Esophagus (tissue), 2 donors: ENCODE results near the gene PIK3R5. TPM values are rescaled to one million over a fixed set of nuclear protein-coding genes. Genes with fewer than 3 reads are reported as not detected.
"Not testable (repeated sequence)": the region's sequence is repeated elsewhere in the genome, so short reads cannot be mapped to it uniquely, and the experiment has no call there.

Experiments
- H3K27ac ChIP-seq, 2 donors: one replicate each; pipeline ENCODE4 v1.5.1; 2013; ENCODE audit warnings: low read depth in 2 of 2, mild to moderate bottlenecking in 2 of 2, inconsistent platforms in 1 of 2, low read length in 1 of 2, moderate library complexity in 1 of 2
- H3K27me3 ChIP-seq, 2 donors: one replicate each; pipeline ENCODE4 v1.6.1; 2013; ENCODE audit warnings: low read length in 2 of 2, control low read depth in 1 of 2, mild to moderate bottlenecking in 1 of 2; ENCODE audit not compliant: insufficient read depth in 2 of 2, control insufficient read depth in 1 of 2
- H3K36me3 ChIP-seq, 2 donors: one replicate each; pipeline ENCODE4 v1.6.1; 2013; ENCODE audit warnings: low read length in 1 of 2; ENCODE audit not compliant: control insufficient read depth in 2 of 2, insufficient read depth in 2 of 2
- H3K4me1 ChIP-seq, 2 donors: one replicate each; pipeline ENCODE4 v1.6.1; 2013; ENCODE audit warnings: low read length in 1 of 2; ENCODE audit not compliant: control insufficient read depth in 2 of 2, insufficient read depth in 2 of 2
- H3K4me3 ChIP-seq, 2 donors: one replicate each; pipeline ENCODE4 v1.5.1; 2013; ENCODE audit warnings: low read length in 2 of 2, mild to moderate bottlenecking in 2 of 2, low read depth in 1 of 2, moderate library complexity in 1 of 2
- H3K9me3 ChIP-seq, 2 donors: one replicate each; pipeline ENCODE4 v1.6.1; 2013; ENCODE audit warnings: mild to moderate bottlenecking in 2 of 2, low read depth in 1 of 2, low read length in 1 of 2, moderate library complexity in 1 of 2; ENCODE audit not compliant: control insufficient read depth in 2 of 2, insufficient read depth in 1 of 2
- WGBS, 2 donors: extraction: QIAGEN DNeasy Blood & Tissue Kit; methylation state at CpG; one replicate each; pipeline ENCODE4 v1.1.7; 2013; 5-methylcytosine and 5-hydroxymethylcytosine counted together
- polyA plus RNA-seq, 2 donors: library from polyadenylated mRNA; stranded (reverse); fragments of 200-250 nt; gene quantifications; one replicate each; pipeline ENCODE4 v1.2.3, GENCODE V29; 2013
- donor health status: healthy with polysubstance abuse.
- donor health status: Bipolar disorder and iron deficiency.

The PIK3R5 gene
- polyA plus RNA-seq, 2 donors: 1.1 to 1.3 TPM

DNA sequence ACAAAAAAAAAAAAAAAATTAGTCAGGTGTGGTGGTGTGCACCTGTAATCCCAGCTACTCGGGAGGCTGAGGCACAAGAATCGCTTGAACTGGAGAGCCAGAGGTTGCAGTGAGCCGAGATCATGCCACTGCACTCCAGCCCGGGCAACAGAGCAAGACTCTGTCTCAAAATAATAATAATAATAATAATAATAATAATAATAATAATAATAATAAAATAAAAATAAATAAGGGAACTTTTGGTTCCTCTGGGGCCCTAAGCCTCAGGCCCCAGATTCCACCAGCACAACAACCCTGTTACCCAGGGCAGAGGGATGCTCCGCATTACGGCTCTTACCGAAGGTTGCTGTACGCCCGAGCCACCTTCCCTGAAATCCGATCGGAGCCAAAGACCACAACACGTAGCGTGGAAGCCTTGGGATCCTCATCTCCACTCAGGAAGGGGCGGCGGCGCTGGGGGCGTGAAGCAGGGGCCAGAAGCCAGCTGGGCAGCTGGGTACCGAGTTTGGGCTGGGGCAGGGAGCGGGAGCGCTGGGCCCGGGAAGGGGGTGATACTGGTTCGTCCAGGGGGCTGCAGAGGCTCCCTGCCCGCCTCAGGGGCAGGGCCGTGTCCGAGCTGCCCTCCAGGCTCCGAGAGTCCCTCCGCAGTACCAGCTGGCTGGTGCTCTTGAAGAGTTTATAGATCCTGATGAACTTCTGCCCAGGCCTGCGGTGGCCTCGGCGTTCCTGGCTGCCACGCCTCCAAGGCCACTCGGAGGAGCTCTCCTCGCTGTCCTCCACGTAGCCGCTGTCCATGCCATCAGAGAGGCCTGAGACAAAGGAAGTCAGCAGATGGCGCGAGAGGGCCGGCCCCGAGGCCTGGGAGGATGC, 77.4 kb downstream of the PIK3R5 start:
- Histone ChIP-seq H3K4me1 (no peaks in the 10 kb centered on the region), H3K36me3 (no peaks in the 10 kb centered on the region), H3K27me3 (no peaks in the 10 kb centered on the region), H3K9me3 (no peaks in the 10 kb centered on the region), H3K4me3 (no peak overlapping the region), H3K27ac (no peak overlapping the region)
- WGBS, 2 donors: 74 to 76% methylated on average over 39 of the region's 39 CpGs

DNA sequence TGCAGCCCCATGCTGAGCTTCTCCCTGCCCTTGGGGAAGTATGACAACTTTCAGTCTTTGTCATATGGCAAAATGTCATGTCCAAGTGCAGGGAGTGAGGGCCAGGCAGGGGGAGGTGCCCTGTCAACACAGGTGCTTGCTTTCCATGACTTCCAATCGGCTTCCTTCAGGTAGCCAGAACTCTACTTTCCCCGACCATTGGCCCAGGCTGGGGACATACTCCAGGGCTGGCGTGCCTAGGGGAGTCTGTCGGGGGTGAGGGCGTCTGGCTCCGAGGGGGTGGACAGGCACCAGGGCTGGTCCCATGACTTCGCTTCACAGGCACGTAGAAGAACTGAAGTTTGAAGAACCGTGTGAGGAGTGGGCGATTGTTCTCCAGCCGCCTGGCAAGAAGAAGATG, 78.2 kb downstream of the PIK3R5 start:
- Histone ChIP-seq H3K4me3 (no peak overlapping the region), H3K27me3 (no peaks in the 10 kb centered on the region), H3K27ac (no peak overlapping the region), H3K4me1 (no peaks in the 10 kb centered on the region), H3K9me3 (no peaks in the 10 kb centered on the region), H3K36me3 (no peaks in the 10 kb centered on the region)
- 95 to 96% methylated on average over 11 of the region's 11 CpGs for whole genome bisulfite sequencing, 2 donors

DNA sequence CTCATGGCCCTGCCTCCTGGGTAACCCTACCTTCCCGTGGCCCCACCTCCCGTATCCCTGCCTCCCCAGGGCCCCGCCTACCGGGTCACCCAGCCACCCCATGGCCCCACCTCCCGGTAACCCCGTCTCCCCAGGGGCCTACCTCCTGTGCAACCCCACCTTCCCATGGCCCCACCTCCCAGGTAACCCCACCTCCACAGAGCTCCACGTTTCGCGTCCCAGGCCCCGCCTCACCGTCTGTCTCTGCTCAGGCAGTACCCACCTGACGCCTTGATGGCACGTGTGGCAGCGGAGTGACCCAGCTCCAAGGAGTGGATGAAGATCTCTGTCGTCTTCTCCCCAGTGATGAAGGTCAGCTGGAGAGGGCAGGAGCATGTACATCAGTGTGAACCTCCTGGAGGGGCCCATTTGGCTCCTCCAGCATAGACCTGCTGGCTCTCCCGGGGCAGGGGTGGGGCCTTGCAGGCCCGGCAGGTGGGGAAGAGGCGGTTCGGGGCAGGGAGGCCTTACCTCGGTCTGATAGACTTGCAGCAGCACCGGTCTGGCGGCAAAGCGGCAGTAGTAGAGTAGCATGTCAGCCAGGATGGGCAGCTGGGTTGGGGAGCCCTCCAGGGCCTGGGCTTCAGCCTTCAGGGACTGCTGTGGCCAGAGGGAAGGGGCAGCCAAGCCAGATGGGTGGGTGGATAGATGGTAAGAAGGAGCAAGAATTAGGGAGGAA, 79.4 kb downstream of the PIK3R5 start:
- H3K4me3 ChIP-seq: no peak overlapping the region
- no peaks in the 10 kb centered on the region for H3K36me3 ChIP-seq
- WGBS, 2 donors: 88 to 90% methylated on average over 23 of the region's 23 CpGs
- no peaks in the 10 kb centered on the region for H3K4me1 ChIP-seq
- H3K9me3 ChIP-seq: no peaks in the 10 kb centered on the region
- H3K27me3 ChIP-seq: no peaks in the 10 kb centered on the region
- H3K27ac ChIP-seq: no peak overlapping the region

GRCh38 chr17:8885163-8885966, 80.1 kb downstream of the PIK3R5 start:
- not testable (repeated sequence) for H3K27me3 ChIP-seq, H3K27ac ChIP-seq, H3K9me3 ChIP-seq, H3K4me3 ChIP-seq, H3K36me3 ChIP-seq, H3K4me1 ChIP-seq
- WGBS, 2 donors: 83 to 91% methylated on average over 20 to 30 of the region's 30 CpGs

- WGBS, 2 donors: 90 to 94% methylated on average over 16 of the region's 16 CpGs
- H3K27me3 ChIP-seq: no peaks in the 10 kb centered on the region
- H3K9me3 ChIP-seq: no peaks in the 10 kb centered on the region
- no peak overlapping the region for H3K4me3 ChIP-seq
- H3K36me3 ChIP-seq: peaks cover 0 to 5% of the 10 kb centered on the region in 2 donors
- H3K4me1 ChIP-seq: no peaks in the 10 kb centered on the region
- H3K27ac ChIP-seq: no peak overlapping the region
Observed at GRCh38 chr17:8884336-8884990, 81.0 kb downstream of the PIK3R5 start.

DNA sequence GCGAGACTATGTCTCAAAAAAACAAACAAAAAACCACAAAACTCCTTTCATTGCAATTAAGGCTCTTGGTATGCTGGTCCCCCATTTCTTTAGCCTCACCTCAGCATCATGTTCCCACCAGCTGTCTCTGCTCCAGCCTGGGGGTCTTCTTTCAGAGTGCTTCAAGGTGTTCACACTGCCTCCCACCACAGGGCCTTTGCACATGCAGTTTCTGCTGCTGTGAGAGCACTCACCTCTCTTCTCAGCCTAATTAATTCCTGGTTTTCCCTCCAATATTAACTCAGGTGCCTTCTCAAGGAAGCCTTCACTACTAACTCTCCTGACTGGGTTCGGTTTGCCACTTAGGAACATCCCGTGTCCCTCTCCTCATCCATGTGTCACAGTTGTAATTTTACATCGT, 82.2 kb downstream of the PIK3R5 start:
- Histone ChIP-seq H3K9me3 (no peaks in the 10 kb centered on the region), H3K27me3 (no peaks in the 10 kb centered on the region), H3K36me3 (peaks cover 0 to 5% of the 10 kb centered on the region in 2 donors), H3K4me1 (no peaks in the 10 kb centered on the region), H3K4me3 (no peak overlapping the region), H3K27ac (no peak overlapping the region)
- 85 to 93% methylated on average over 4 of the region's 4 CpGs for WGBS, 2 donors

GRCh38 chr17:8881606-8882005, 83.9 kb downstream of the PIK3R5 start:
- Histone ChIP-seq H3K36me3 (peaks cover 0 to 5% of the 10 kb centered on the region in 2 donors), H3K9me3 (no peaks in the 10 kb centered on the region), H3K27me3 (no peaks in the 10 kb centered on the region), H3K4me1 (no peaks in the 10 kb centered on the region), H3K4me3 (no peak overlapping the region), H3K27ac (no peak overlapping the region)
- 92 to 94% methylated on average over 7 of the region's 7 CpGs for WGBS, 2 donors

DNA sequence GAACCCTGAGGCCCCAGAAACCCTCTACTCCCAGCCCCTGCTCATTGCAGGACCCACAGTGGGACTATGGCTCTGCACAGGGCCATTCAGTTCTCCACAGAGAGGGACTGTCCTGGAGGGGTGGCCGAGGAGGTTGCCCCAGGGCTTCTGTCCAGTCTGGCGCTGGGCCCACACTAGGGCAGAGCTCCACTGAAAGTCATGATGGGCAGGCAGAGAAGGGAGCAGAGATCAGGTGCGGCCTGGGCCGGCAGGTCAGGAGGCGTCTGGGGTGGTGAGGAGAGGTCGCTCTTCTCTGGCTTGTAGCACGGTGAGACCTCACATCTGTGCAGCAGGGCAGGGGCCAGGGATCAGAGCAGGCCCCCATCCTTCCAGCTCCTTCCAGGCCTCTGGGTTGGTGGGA, 85.0 kb downstream of the PIK3R5 start:
- WGBS, 2 donors: 91 to 94% methylated on average over 7 of the region's 7 CpGs
- no peak overlapping the region for H3K27ac ChIP-seq
- no peaks in the 10 kb centered on the region for H3K27me3 ChIP-seq
- no peaks in the 10 kb centered on the region for H3K9me3 ChIP-seq
- no peak overlapping the region for H3K4me3 ChIP-seq
- peaks cover 0 to 5% of the 10 kb centered on the region in 2 donors for H3K36me3 ChIP-seq
- no peaks in the 10 kb centered on the region for H3K4me1 ChIP-seq

DNA sequence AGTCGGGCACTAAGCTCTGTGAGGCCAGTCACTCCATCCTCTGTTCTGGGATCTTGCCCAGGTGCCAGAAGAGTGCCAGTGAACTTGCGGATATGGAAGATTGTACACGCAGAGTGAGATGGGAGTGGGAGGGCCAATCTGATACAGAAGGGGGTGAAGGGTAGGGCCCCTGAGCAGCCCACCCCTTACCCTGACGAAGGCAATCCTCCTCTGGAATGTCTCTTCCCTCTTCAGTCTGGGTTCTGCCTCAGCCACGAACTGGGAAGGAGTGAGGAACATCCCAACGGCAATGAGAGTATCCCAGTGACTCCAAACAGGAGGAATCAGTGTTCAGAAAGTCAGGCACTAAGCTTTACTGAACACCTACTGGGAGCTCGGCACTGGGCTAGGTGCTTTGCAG, 86.1 kb downstream of the PIK3R5 start:
- no peaks in the 10 kb centered on the region for H3K4me1 ChIP-seq
- H3K9me3 ChIP-seq: no peaks in the 10 kb centered on the region
- no peak overlapping the region for H3K27ac ChIP-seq
- no peaks in the 10 kb centered on the region for H3K27me3 ChIP-seq
- peaks cover 0 to 5% of the 10 kb centered on the region in 2 donors for H3K36me3 ChIP-seq
- no peak overlapping the region for H3K4me3 ChIP-seq
- WGBS, 2 donors: 76 to 79% methylated on average over 7 of the region's 7 CpGs
